ENCODE results near the gene C11orf71. TPM values are rescaled to one million over a fixed set of nuclear protein-coding genes. Genes with fewer than 3 reads are reported as not detected.

The C11orf71 gene
- total RNA-seq, 1 experiment from 2014 or later: 9.5 TPM

GRCh38 chr11:114384487-114384886, 15.8 kb downstream of the C11orf71 start:
- Mint-ChIP-seq H3K9me3 (ENCODE audit: unreplicated experiment) (peaks cover 14% of the 10 kb centered on the region), H3K36me3 (ENCODE audit: insufficient read depth, unreplicated experiment) (no peaks in the 10 kb centered on the region), H3K27ac (ENCODE audit: unreplicated experiment) (no peak overlapping the region), H3K4me3 (ENCODE audit: unreplicated experiment) (no peak overlapping the region), H3K4me1 (ENCODE audit: low read depth, unreplicated experiment) (no peaks in the 10 kb centered on the region), H3K27me3 (ENCODE audit: insufficient read depth, unreplicated experiment) (peaks cover 5% of the 10 kb centered on the region)
- Histone ChIP-seq H3K9me3 (peaks cover 8% of the 10 kb centered on the region; the same call in 1 of the 2 replicates), H3K4me3 (ENCODE audit: low read depth, low read length) (no peak overlapping the region), H3K4me1 (no peaks in the 10 kb centered on the region), H3K36me3 (ENCODE audit: control insufficient read depth, insufficient read depth, low read length) (no peaks in the 10 kb centered on the region), H3K27me3 (replicated peaks; ENCODE audit: control insufficient read depth, insufficient read depth, low read length) (no peaks in the 10 kb centered on the region)
- POLR2A ChIA-PET: no interaction called here
- CTCF ChIA-PET: no interaction called here
- intact Hi-C loops (cut with micrococcal nuclease; ENCODE audit: unreplicated experiment): no loop called here
- TF ChIP-seq, protein P1, sequence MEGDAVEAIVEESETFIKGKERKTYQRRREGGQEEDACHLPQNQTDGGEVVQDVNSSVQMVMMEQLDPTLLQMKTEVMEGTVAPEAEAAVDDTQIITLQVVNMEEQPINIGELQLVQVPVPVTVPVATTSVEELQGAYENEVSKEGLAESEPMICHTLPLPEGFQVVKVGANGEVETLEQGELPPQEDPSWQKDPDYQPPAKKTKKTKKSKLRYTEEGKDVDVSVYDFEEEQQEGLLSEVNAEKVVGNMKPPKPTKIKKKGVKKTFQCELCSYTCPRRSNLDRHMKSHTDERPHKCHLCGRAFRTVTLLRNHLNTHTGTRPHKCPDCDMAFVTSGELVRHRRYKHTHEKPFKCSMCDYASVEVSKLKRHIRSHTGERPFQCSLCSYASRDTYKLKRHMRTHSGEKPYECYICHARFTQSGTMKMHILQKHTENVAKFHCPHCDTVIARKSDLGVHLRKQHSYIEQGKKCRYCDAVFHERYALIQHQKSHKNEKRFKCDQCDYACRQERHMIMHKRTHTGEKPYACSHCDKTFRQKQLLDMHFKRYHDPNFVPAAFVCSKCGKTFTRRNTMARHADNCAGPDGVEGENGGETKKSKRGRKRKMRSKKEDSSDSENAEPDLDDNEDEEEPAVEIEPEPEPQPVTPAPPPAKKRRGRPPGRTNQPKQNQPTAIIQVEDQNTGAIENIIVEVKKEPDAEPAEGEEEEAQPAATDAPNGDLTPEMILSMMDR (IDR thresholded peaks at IDR 0.05; ENCODE audit: insufficient read depth in 1 of 2, low read depth in 1 of 2, low read length in 1 of 2, severe bottlenecking in 1 of 2, unreplicated experiment in 1 of 2): no peak
- DNase-seq: no peak
- BruUV-seq (replicated peaks): no TSS peak

DNA sequence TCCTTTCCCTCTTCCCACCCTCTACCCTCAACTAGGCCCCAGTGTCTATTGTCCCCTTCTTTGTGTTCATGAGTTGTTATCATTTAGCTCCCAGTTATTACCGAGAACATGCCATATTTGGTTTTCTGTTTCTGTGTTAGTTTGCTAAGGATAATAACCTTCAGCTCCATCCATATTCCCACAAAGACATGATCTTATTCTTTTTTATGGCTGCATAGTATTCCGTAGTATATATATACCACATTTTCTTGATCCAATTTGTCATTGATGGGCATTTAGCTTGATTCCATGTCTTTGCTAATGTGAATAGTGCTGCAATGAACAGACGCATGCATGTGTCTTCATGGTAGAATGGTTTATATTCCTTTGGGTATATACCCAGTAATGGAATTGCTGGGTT, 17.8 kb downstream of the C11orf71 start:
- Histone ChIP-seq H3K4me1 (no peaks in the 10 kb centered on the region), H3K4me3 (ENCODE audit: low read depth, low read length) (no peak overlapping the region), H3K9me3 (peaks cover 8% of the 10 kb centered on the region; the same call in 1 of the 2 replicates), H3K36me3 (ENCODE audit: control insufficient read depth, insufficient read depth, low read length) (no peaks in the 10 kb centered on the region), H3K27me3 (replicated peaks; ENCODE audit: control insufficient read depth, insufficient read depth, low read length) (no peaks in the 10 kb centered on the region; the same call in 1 of the 2 replicates)
- Mint-ChIP-seq H3K27ac (ENCODE audit: unreplicated experiment) (no peak overlapping the region), H3K4me1 (ENCODE audit: low read depth, unreplicated experiment) (no peaks in the 10 kb centered on the region), H3K36me3 (ENCODE audit: insufficient read depth, unreplicated experiment) (no peaks in the 10 kb centered on the region), H3K27me3 (ENCODE audit: insufficient read depth, unreplicated experiment) (peaks cover 8% of the 10 kb centered on the region), H3K9me3 (ENCODE audit: unreplicated experiment) (peaks cover 14% of the 10 kb centered on the region), H3K4me3 (ENCODE audit: unreplicated experiment) (no peak overlapping the region)
- DNase-seq: no peak
- TF ChIP-seq, protein P1 (IDR thresholded peaks at IDR 0.05; ENCODE audit: insufficient read depth in 1 of 2, low read depth in 1 of 2, low read length in 1 of 2, severe bottlenecking in 1 of 2, unreplicated experiment in 1 of 2): no peak
- intact Hi-C loops (cut with micrococcal nuclease; ENCODE audit: unreplicated experiment): no loop called here
- POLR2A ChIA-PET: no interaction called here
- no TSS peak for BruUV-seq (replicated peaks)
- CTCF ChIA-PET: no interaction called here

DNA sequence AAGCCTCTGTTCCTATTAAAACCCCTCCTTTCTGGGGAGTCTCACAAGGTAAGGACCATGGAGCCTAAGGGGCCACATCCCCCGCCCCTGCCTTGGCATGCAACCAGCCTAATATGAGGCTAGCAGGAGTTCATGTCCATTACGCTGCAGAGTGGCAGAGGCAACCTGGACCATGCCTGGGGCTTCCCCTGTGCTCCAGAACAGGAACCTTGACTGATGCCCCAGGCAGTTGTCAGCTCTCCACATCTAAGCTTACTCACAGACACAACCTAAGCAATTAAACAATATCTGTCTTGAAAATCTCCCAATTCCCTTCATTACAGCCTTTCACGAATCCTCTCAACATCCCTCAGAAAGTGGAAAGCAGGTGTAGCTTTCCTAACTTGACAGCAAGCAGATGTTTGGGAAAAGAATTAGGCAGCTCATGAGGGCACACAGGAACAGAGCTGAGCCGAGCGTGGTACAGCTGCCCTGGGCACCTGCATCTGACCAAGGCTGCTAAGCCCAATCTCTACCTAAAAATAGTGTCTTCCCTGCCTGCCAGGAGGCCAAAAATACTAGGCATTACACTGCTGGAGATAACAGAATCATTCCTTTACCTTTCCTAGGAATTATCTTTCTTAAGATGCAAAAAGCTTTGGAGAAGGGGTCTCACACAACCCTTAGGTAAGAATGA, 20.8 kb downstream of the C11orf71 start:
- peaks cover 14% of the 10 kb centered on the region for H3K9me3 Mint-ChIP-seq (ENCODE audit: unreplicated experiment)
- no peak overlapping the region for H3K27ac Mint-ChIP-seq (ENCODE audit: unreplicated experiment)
- BruUV-seq (replicated peaks): no TSS peak
- no peaks in the 10 kb centered on the region for H3K36me3 ChIP-seq (ENCODE audit: control insufficient read depth, insufficient read depth, low read length)
- H3K4me3 Mint-ChIP-seq (ENCODE audit: unreplicated experiment): no peak overlapping the region
- H3K36me3 Mint-ChIP-seq (ENCODE audit: insufficient read depth, unreplicated experiment): no peaks in the 10 kb centered on the region
- H3K4me1 Mint-ChIP-seq (ENCODE audit: low read depth, unreplicated experiment): no peaks in the 10 kb centered on the region
- TF ChIP-seq, protein P1 (IDR thresholded peaks at IDR 0.05; ENCODE audit: insufficient read depth in 1 of 2, low read depth in 1 of 2, low read length in 1 of 2, severe bottlenecking in 1 of 2, unreplicated experiment in 1 of 2): no peak
- POLR2A ChIA-PET: no interaction called here
- H3K4me3 ChIP-seq (ENCODE audit: low read depth, low read length): no peak overlapping the region
- CTCF ChIA-PET: interaction anchor here (0.6 kb wide), 1 partner anchor 348 kb away, joined by 3 read pairs; no protein-coding TSS in a partner anchor
- H3K9me3 ChIP-seq: peaks cover 8% of the 10 kb centered on the region; the same call in 1 of the 2 replicates
- peaks cover 5% of the 10 kb centered on the region for H3K27me3 Mint-ChIP-seq (ENCODE audit: insufficient read depth, unreplicated experiment)
- no peaks in the 10 kb centered on the region; the same call in 1 of the 2 replicates for H3K27me3 ChIP-seq (replicated peaks; ENCODE audit: control insufficient read depth, insufficient read depth, low read length)
- no peaks in the 10 kb centered on the region for H3K4me1 ChIP-seq
- intact Hi-C loops (cut with micrococcal nuclease; ENCODE audit: unreplicated experiment): no loop called here
- DNase-seq: no peak
